Measurements from ENCODE around the gene TAS1R2. TPM values are rescaled to one million over a fixed set of nuclear protein-coding genes. Genes with fewer than 3 reads are reported as not detected.

TAS1R2 gene
- total and polyA plus RNA-seq, 2 of the 8 experiments (the other 6 are each of a cell fraction or from before 2014, with no cell fraction given): not detected

DNA sequence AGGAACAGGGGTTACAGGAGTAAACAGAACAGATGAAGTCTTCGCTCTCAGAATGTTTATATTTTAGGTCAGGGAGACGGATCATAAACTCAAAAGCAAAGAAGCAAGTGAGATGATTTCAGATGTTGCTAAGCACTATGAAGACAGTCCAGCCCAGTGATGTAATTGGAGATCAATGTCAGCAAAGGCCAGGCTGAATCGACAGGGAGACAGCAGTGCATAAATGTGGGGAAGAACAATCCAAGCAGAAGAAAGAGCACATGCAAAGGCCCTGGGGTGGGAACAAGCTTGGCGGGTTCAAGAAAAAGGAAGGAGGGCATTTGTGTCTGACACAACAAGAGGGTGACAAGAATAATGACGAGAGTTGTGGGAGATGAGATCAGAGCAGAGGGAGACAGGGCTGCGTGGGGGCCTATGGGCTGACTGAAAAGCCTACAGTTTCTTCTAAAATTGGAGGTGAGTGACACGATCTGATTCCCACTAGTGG lies 47.0 kb downstream of the TAS1R2 start:
- FAIRE-seq: no peak
- H2BK15ac ChIP-seq (ENCODE audit: low read length): no peak overlapping the region
- CTCF ChIA-PET (ENCODE audit: partially characterized antibody): interaction anchor here (2.4 to 3.5 kb wide), 2 partner anchors 27 to 131 kb away, joined by 8 to 9 read pairs; no protein-coding TSS in a partner anchor
- H3K18ac ChIP-seq (ENCODE audit: extremely low read depth, low read length): no peak overlapping the region
- TF ChIP-seq TBP (IDR thresholded peaks at IDR 0.05; ENCODE audit: low read depth, low read length): no peak
- no peak for TF ChIP-seq SIRT6 (IDR thresholded peaks at IDR 0.05; ENCODE audit: low read length)
- TF ChIP-seq SP4 (IDR thresholded peaks at IDR 0.05; ENCODE audit: low read length): no peak
- TF ChIP-seq SAP30 (IDR thresholded peaks at IDR 0.05; ENCODE audit: insufficient read depth, insufficient replicate concordance, low read length): no peak
- TF ChIP-seq FOSL1 (IDR thresholded peaks at IDR 0.05; ENCODE audit: insufficient read depth, low read depth, low read length): no peak
- TF ChIP-seq TAF7 (optimal IDR thresholded peaks at IDR 0.05; ENCODE audit: borderline replicate concordance, low read depth, low read length): no peak
- no peak for TF ChIP-seq TAF1 (IDR thresholded peaks at IDR 0.05; ENCODE audit: low read depth, low read length)
- no peak for TF ChIP-seq CTCF (IDR thresholded peaks at IDR 0.05; ENCODE audit: control extremely low read depth in 1 of 3, insufficient read depth in 1 of 3, low read depth in 1 of 3, low read length in 3 of 3)
- TF ChIP-seq BACH1 (IDR thresholded peaks at IDR 0.05; ENCODE audit: low read length): no peak
- TF ChIP-seq SIX5 (IDR thresholded peaks at IDR 0.05; ENCODE audit: low read depth, low read length): no peak
- H3K36me3 ChIP-seq (ENCODE audit: control insufficient read depth in 2 of 4, insufficient read depth in 4 of 4, low read length in 3 of 4): no peaks in the 10 kb centered on the region
- H3K4me1 ChIP-seq (replicated peaks in 1 of 4; ENCODE audit: control insufficient read depth in 3 of 4, insufficient read depth in 4 of 4, low read length in 3 of 4): no peaks in the 10 kb centered on the region; a peak in 1 of 7 replicates
- H4K91ac ChIP-seq (replicated peaks; ENCODE audit: insufficient read length, low read length): no peak overlapping the region
- H3K79me1 ChIP-seq (ENCODE audit: low read depth, low read length): no peaks in the 10 kb centered on the region
- no peaks in the 10 kb centered on the region for H3K79me2 ChIP-seq (ENCODE audit: control insufficient read depth in 1 of 2, insufficient read depth in 2 of 2, low read length in 2 of 2)
- H2BK20ac ChIP-seq (ENCODE audit: low read length): no peak overlapping the region
- H2AFZ ChIP-seq (ENCODE audit: low read length): no peak overlapping the region
- H3K9ac ChIP-seq (replicated peaks in 1 of 4; ENCODE audit: extremely low read depth in 1 of 4, low read depth in 3 of 4, low read length in 3 of 4): no peak overlapping the region
- H2BK5ac ChIP-seq (ENCODE audit: low read depth, low read length): no peak overlapping the region
- no peak for DNase-seq (ENCODE audit: low read depth in 1 of 2, low spot score in 2 of 2)
- H3K27ac ChIP-seq (ENCODE audit: low read depth, low read length): no peak overlapping the region
- peaks cover 0 to 6% (median under 1%) of the 10 kb centered on the region in 4 experiments; a peak in 2 of 7 replicates for H3K27me3 ChIP-seq (replicated peaks in 1 of 4; ENCODE audit: control insufficient read depth in 3 of 4, extremely low read depth in 1 of 4, insufficient read depth in 3 of 4, low read length in 3 of 4)
- no peak overlapping the region for H3K4me2 ChIP-seq (ENCODE audit: insufficient read depth in 1 of 2, low read depth in 2 of 2, low read length in 2 of 2)
- H3K23ac ChIP-seq (ENCODE audit: insufficient read length): no peak overlapping the region
- H3K4me3 ChIP-seq (ENCODE audit: extremely low read depth in 1 of 4, insufficient read depth in 2 of 4, low read depth in 3 of 4, low read length in 4 of 4): no peak overlapping the region
- H3K23me2 ChIP-seq (ENCODE audit: low read depth, low read length): no peaks in the 10 kb centered on the region
- H4K8ac ChIP-seq (ENCODE audit: extremely low read depth, insufficient read depth, low read length): no peak overlapping the region
- WGBS, 2 experiments (ENCODE audit: extremely low coverage in 1 of 2, insufficient coverage in 1 of 2, insufficient read length in 1 of 2, insufficient replicate concordance in 2 of 2, low coverage in 1 of 2, low lambda C conversion rate in 2 of 2, missing lambda C conversion rate in 1 of 2): 88% methylated on average over 7 of the region's 7 CpGs; no CpG with 5 or more reads in 1 of the 2 experiments
- no peak overlapping the region for H3K14ac ChIP-seq (ENCODE audit: insufficient read length)
- H3K9me3 ChIP-seq (ENCODE audit: insufficient read depth in 2 of 2, low read depth in 1 of 2, low read length in 1 of 2): no peaks in the 10 kb centered on the region
- POLR2A ChIA-PET (ENCODE audit: partially characterized antibody): no interaction called here
- H4K5ac ChIP-seq (ENCODE audit: insufficient read length, low read depth, low read length): no peak overlapping the region
- no peak overlapping the region for H3K56ac ChIP-seq (replicated peaks; ENCODE audit: insufficient read length, low read depth, low read length)
- peaks cover 0 to 2% of the 10 kb centered on the region in 2 experiments for H4K20me1 ChIP-seq (replicated peaks in 1 of 2; ENCODE audit: control insufficient read depth in 1 of 2, insufficient read depth in 2 of 2, low read length in 2 of 2)
- no peak overlapping the region for H3K4ac ChIP-seq (replicated peaks; ENCODE audit: insufficient read length, low read depth, low read length)
- H2AK5ac ChIP-seq (ENCODE audit: low read depth, low read length): 0 out of 2 replicates have a peak overlapping the region, but pooled peaks have one; percentile 39
- no peak overlapping the region for H2BK120ac ChIP-seq (replicated peaks; ENCODE audit: low read depth, low read length)
- no peak overlapping the region for H2BK12ac ChIP-seq (ENCODE audit: low read depth, low read length)
